Osteoblast (primary cell): Measurements from ENCODE around the gene ATP10D. TPM values are rescaled to one million over a fixed set of nuclear protein-coding genes. Genes with fewer than 3 reads are reported as not detected.

Experiments used
- DNase-seq: peaks from one replicate; pipeline ENCODE4 v3.0.0; 2011; ENCODE audit warnings: low spot score, mixed read lengths; ENCODE audit not compliant: insufficient read length; ENCODE audit errors: missing footprints
- H2AFZ ChIP-seq: 2 replicates; pipeline ENCODE4 v1.6.0; 2011; ENCODE audit warnings: mild to moderate bottlenecking, low read length
- H3K27ac ChIP-seq: 2 replicates; pipeline ENCODE4 v1.5.1; 2011; ENCODE audit warnings: mild to moderate bottlenecking, low read depth, low read length, moderate library complexity
- H3K27me3 ChIP-seq: 2 replicates; pipeline ENCODE4 v1.6.0; 2012; ENCODE audit warnings: mild to moderate bottlenecking, control low read depth, inconsistent platforms, low read length, moderate library complexity; ENCODE audit not compliant: insufficient read depth
- H3K36me3 ChIP-seq: 2 replicates; pipeline ENCODE4 v1.5.1; 2011; ENCODE audit warnings: mild to moderate bottlenecking, low read length, control low read depth, moderate library complexity; ENCODE audit not compliant: insufficient read depth
- H3K4me1 ChIP-seq: 2 replicates; pipeline ENCODE4 v1.5.1; 2011; ENCODE audit warnings: mild to moderate bottlenecking, low read length, control low read depth, moderate library complexity; ENCODE audit not compliant: insufficient read depth
- H3K4me2 ChIP-seq: 2 replicates; pipeline ENCODE4 v1.6.0; 2011; ENCODE audit warnings: mild to moderate bottlenecking, low read length; ENCODE audit not compliant: insufficient read depth
- H3K4me3 ChIP-seq: fragments of 200-600 bp; sonication (generic); 3 replicates; pipeline ENCODE4 v1.5.1; 2012; ENCODE audit warnings: mild to moderate bottlenecking, low read length, inconsistent platforms; ENCODE audit not compliant: insufficient read depth
- H3K79me2 ChIP-seq: 2 replicates; pipeline ENCODE4 v1.6.0; 2012; ENCODE audit warnings: mild to moderate bottlenecking, low read length, control low read depth, inconsistent platforms; ENCODE audit not compliant: insufficient read depth
- H3K9me3 ChIP-seq: 2 replicates; pipeline ENCODE4 v1.5.1; 2011; ENCODE audit warnings: low read depth, low read length, control low read depth
- H4K20me1 ChIP-seq: 2 replicates; pipeline ENCODE4 v1.6.0; 2012; ENCODE audit warnings: mild to moderate bottlenecking, low read length, control low read depth; ENCODE audit not compliant: insufficient read depth
- total RNA-seq: library from RNA; depleted of rRNA; stranded (reverse); fragments of >200 nt; gene quantifications from 2 replicates; pipeline ENCODE4 v1.2.3, GENCODE V29; 2012
- TF ChIP-seq, protein P1 (sequence below): IDR thresholded peaks from 2 replicates; pipeline ENCODE4 v1.5.1; 2011; ENCODE audit warnings: mild to moderate bottlenecking, low read depth, low read length, moderate library complexity; ENCODE audit errors: extremely low read depth

ATP10D gene
- total RNA-seq, 1 donor = 51.8 TPM

DNA sequence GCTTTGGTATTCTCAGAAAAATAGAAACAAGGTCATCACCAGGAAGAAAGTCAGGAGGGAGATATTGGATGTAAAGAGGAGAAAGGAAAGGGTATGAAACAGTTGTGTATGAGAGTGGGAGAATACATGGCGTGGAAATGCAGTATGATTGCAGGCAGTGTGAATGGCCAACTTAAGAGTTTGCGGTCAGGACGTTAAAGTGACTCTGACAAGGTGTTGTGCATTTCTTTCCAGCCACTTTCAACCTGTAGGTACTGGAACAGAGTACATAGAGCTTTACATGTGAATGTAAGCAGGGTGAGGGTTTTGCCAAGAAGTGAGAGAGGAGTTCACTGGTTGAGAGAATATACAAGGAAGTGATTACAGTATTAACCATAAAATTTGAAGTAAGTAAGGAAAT is 15.7 kb downstream of the ATP10D start:
- H3K4me2 ChIP-seq = no peak overlapping the region
- H3K27me3 ChIP-seq = no peaks in the 10 kb centered on the region
- H3K9me3 ChIP-seq = no peaks in the 10 kb centered on the region
- H2AFZ ChIP-seq = no peak overlapping the region
- TF ChIP-seq, protein P1, sequence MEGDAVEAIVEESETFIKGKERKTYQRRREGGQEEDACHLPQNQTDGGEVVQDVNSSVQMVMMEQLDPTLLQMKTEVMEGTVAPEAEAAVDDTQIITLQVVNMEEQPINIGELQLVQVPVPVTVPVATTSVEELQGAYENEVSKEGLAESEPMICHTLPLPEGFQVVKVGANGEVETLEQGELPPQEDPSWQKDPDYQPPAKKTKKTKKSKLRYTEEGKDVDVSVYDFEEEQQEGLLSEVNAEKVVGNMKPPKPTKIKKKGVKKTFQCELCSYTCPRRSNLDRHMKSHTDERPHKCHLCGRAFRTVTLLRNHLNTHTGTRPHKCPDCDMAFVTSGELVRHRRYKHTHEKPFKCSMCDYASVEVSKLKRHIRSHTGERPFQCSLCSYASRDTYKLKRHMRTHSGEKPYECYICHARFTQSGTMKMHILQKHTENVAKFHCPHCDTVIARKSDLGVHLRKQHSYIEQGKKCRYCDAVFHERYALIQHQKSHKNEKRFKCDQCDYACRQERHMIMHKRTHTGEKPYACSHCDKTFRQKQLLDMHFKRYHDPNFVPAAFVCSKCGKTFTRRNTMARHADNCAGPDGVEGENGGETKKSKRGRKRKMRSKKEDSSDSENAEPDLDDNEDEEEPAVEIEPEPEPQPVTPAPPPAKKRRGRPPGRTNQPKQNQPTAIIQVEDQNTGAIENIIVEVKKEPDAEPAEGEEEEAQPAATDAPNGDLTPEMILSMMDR = no peak
- no peak overlapping the region for H3K27ac ChIP-seq
- peaks cover 20% of the 10 kb centered on the region for H3K4me1 ChIP-seq
- DNase-seq = peak; percentile 35
- H3K4me3 ChIP-seq = no peak overlapping the region
- H3K79me2 ChIP-seq = peaks cover 38% of the 10 kb centered on the region
- no peaks in the 10 kb centered on the region for H3K36me3 ChIP-seq
- no peaks in the 10 kb centered on the region for H4K20me1 ChIP-seq

DNA sequence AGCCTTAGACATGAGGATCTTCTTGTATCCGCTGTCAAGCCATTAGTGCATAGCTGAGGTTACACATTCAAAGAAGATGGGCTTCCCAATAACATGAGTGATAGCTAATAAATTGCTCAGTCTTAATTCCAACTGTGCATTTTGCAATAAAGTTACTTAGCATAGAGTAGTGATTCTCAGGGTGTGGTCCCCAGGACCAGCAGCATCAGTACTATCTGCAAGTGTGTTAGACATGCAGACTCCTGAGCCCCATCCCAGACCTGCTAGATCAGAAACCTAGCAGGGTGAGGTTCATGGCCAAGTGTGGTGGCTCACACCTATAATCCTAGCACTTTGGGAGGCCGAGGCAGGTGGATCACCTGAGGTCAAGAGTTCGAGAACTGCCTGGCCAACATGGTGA is 20.1 kb downstream of the ATP10D start:
- H3K4me1 ChIP-seq = peaks cover 3% of the 10 kb centered on the region
- H3K4me3 ChIP-seq = no peak overlapping the region
- H2AFZ ChIP-seq = no peak overlapping the region
- TF ChIP-seq, protein P1 = no peak
- H3K36me3 ChIP-seq = no peaks in the 10 kb centered on the region
- no peaks in the 10 kb centered on the region for H4K20me1 ChIP-seq
- peak; percentile 38 for DNase-seq
- H3K79me2 ChIP-seq = peaks cover 47% of the 10 kb centered on the region
- H3K27ac ChIP-seq = no peak overlapping the region
- no peaks in the 10 kb centered on the region for H3K27me3 ChIP-seq
- no peak overlapping the region for H3K4me2 ChIP-seq
- no peaks in the 10 kb centered on the region for H3K9me3 ChIP-seq

DNA sequence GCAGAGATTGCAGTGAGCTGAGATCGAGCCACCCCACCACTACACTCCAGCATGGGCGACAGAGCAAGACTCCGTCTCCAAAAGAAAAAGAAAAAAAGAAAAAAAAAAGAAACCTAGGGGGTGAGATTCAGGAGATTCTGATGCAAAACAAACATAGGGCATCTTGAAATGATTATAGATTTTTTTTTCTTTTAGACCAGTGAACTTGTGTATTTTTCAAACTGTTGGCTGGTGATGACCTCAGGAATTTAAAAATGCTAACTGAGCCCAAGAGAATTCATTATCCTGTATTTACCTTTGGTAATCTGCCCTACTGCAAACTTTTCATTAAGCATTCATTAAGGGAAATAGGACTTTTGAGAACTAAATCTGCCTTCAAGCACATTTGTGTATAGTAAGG is 20.6 kb downstream of the ATP10D start:
- no peak for DNase-seq
- Histone ChIP-seq H3K27me3 (no peaks in the 10 kb centered on the region), H2AFZ (no peak overlapping the region), H3K36me3 (no peaks in the 10 kb centered on the region), H3K4me1 (peaks cover 7% of the 10 kb centered on the region), H3K4me2 (no peak overlapping the region), H3K9me3 (no peaks in the 10 kb centered on the region), H3K79me2 (peaks cover 46% of the 10 kb centered on the region), H3K4me3 (no peak overlapping the region), H4K20me1 (no peaks in the 10 kb centered on the region), H3K27ac (no peak overlapping the region)
- TF ChIP-seq, protein P1 = no peak

DNA sequence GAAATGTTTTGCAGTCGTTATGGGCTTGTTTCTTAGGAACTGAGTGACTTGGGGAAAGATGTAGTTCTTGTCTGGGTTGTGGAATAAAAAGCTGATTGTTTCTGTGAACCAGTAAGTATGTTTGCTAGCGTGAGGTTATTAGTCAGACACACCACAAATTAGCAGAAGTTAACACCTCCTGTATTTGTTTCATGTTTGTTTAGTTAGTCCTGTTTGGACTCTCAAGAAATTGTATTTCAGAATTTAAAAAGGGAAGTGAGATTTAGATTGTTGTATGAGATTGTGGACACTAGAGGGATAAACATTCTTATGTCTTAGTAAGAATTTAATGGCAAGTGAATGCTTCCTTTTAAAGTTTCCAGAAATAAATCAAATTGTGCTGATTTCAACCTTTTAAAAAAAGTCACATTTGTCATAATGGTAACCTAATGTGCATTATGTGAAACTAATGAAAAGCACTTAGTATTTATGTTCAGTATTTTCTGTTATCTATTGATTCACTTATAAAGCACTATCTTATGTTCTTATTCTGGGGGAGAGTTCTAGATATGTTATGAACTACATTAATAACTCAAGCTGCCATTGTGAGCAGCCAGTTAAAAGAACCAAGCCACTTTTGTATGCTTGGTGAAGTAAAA is 25.6 kb downstream of the ATP10D start:
- peak; percentile 52 for DNase-seq
- Histone ChIP-seq H3K27me3 (no peaks in the 10 kb centered on the region), H3K4me1 (peaks cover 17% of the 10 kb centered on the region), H3K27ac (peak overlapping the region; percentile 76), H3K36me3 (peaks cover 27% of the 10 kb centered on the region), H3K9me3 (no peaks in the 10 kb centered on the region), H3K4me3 (no peak overlapping the region), H3K79me2 (peaks cover 50% of the 10 kb centered on the region), H3K4me2 (peak overlapping the region; percentile 10), H4K20me1 (no peaks in the 10 kb centered on the region), H2AFZ (peak overlapping the region; percentile 2)
- TF ChIP-seq, protein P1 = peak; percentile 40
